HG03571 (cell line): ENCODE results near the gene HDDC3.
"Not testable (repeated sequence)": the region's sequence is repeated elsewhere in the genome, so short reads cannot be mapped to it uniquely, and the experiment has no call there.

Experiments
- ATAC-seq: cut with Tn5 transposase; IDR thresholded peaks from one replicate; pipeline ENCODE4 v1.9.1; 2021; ENCODE audit not compliant: unreplicated experiment

The HDDC3 gene

DNA sequence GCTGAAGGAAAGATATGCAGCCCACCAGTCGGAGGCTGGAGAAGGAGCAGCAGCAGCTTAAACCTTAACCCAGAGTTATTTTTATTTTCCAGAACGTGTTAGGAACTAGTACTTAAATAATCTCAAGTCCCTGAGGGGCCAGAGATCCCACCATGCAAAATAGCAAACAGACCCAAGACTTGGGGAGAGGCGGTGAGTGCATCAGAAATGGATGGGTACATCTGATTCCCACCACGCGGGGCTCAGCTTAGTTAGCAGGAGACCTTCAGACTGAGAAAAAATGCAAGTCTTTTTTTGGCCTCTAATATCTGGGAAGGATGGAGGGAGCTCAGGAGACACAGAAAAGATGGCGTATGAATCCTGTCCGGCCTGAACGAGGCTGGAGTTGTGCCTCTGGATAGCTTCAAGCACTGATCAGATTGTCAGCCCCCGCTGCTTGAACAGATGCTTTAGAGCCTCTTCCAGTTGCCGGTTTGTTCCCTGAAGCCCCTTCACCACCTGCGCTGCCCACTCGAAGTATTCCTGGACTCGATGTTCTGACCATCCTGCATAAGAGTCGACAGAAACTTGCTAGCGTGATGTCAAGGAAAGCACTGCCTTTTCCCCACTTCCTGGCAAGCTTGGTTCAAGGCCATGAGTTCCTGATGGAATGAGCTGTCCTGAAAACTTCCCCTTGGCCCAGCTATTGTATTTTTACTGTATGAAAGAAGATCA, 1.3 kb downstream of the HDDC3 start:
- no peak for ATAC-seq

DNA sequence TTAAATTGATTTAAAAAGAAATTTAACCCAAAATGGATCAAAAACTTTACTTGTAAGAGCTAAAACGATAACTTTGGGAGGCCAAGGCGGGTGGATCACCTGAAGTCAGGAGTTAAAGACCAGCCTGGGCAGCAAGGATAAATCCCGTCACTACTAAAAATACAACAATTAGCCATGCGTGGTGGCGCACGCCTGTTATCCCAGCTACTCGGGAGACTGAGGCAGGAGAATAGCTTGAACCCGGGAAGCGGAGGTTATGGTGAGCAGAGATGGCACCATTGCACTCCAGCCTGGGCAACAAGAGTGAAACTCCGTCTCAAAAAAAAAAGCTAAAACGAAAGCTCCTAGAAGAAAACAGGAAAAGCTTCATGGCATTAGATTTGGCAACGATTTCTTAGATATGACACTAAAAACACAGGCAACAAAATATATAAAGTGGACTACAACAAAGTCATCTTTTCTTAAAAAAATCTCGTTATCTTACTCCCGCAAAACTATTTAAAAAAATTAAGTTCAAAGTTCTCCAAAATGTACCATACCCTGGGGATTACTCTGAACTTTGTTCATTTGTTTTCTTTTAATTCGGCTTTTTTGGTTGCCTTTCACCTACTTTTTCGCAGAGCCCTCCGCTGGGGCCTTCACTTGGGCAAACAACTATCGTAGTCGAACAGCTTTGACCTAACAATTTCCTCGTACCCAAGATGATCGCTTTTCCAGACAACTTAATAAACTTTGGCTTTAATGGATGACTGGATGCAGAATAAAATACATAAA, 2.9 kb downstream of the HDDC3 start:
- no peak for ATAC-seq

DNA sequence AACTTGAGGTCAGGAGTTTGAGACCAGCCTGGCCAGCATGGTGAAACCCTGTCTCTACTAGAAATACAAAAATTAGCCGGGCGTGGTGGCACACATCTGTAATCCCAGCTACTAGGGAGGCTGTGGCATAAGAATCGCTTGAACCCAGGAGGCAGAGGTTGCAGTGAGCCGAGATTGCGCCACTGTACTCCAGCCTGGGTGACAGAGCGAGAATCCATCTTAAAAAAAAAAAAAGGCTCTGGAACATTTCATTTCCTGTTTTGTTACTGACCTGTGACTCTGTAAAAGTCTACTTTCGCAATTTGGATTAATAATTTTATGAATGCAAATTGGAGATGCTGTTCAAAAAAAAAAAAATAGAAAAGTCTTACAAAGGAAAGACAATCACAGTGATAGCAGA, 4.2 kb downstream of the HDDC3 start:
- not testable (repeated sequence) for ATAC-seq

DNA sequence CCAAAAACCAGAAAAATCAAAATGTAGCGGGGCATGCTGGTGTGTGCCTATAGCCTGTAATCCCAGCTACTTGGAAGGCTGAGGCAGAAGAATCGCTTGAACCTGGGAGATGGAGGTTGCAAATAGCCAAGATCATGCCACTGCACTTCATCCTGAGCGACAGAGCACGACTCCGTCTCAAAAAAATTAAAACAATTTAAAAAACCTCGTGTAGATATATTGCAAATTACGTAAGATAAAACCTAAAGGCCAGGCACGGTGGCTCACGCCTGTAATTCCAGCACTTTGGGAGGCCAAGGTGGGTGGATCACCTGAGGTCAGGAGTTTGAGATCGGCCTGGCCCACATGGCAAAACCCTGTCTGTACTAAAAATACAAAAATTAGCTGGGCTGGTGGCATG, 5.6 kb downstream of the HDDC3 start:
- ATAC-seq: not testable (repeated sequence)

DNA sequence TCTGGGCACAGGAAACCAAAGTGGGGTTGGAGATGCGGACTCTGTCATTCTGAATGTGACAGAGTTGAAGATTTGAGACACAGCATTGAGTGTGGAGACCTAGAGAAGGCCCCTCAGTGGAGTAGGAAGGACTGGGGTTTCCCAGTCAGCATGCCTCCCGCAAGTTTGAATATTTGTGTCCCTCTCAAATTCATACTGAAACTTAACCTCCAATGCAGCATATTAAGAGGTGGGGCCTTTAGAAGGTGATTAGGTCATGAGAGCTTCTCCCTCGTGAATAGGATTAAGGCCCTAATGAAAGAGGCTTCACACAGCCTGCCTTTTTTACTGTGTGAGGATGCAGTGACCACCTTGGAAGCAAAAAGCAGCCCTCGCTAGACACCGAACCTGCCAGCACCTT, 8.0 kb downstream of the HDDC3 start:
- ATAC-seq: peak; percentile 71

DNA sequence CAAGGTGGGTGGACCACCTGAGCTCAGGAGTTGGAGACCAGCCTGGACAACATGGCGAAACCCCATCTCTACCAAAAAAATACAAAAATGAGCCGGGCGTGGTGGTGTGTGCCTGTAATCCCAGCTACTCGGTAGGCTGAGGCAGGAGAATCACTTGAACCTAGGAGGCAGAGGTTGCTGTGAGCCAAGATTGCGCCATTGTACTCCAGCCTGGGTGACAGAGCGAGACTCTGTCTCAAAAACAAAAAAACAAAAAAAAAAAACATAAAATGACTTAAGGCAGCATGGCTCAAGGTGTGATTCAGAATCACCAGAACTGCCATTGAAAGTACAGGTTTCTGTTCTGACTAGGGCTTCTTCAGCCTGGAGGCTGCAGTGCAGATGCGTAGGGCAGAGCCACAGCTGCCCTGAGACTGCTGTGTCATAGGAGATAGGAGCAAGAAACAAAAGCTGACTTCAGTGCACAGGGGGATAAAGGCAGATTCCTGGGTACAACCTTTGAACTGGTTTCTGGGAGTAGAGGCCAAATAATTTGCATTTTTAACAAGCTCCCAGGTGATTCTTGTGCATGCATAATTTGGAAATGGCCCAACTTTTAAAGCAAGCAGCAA, 9.5 kb downstream of the HDDC3 start:
- ATAC-seq: not testable (repeated sequence)

DNA sequence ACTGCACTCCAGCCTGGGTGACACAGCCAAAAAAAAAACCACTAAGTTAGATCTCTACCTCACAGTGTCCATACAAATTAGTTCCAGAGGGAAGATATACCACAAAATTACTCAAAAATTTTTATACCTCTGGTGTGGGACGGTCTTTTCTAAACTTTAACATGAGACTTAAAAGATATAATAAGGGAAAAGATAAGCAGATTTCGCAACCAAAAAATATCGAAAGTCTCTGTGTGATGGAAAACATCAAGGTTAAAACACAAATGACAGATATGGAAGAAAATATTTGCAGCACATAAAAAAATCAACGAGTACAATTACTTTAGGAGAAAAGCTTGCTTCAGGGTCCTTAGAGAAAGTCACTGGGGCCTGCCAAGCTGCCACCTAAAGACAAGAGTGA, 10.5 kb downstream of the HDDC3 start:
- no peak for ATAC-seq

DNA sequence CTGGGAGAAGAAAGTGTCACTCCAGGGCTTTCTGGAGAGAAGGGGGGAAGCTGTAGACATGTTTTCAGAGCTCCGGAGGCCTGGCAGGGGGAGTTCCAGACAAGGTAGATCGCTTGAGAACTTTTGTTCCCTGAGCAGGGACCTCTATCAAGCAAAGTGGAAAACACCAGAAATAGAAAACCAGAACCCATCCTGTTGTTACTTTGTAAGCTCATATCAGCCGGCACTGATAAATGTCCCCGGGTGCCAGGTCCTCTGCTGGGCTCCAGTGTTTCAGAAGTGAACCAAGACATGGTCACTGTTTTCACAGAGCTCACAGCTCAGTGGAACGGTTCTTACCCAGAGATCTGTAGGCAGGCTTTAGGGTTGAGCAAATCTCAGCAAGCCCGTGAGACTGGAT, 13.5 kb downstream of the HDDC3 start:
- no peak for ATAC-seq

DNA sequence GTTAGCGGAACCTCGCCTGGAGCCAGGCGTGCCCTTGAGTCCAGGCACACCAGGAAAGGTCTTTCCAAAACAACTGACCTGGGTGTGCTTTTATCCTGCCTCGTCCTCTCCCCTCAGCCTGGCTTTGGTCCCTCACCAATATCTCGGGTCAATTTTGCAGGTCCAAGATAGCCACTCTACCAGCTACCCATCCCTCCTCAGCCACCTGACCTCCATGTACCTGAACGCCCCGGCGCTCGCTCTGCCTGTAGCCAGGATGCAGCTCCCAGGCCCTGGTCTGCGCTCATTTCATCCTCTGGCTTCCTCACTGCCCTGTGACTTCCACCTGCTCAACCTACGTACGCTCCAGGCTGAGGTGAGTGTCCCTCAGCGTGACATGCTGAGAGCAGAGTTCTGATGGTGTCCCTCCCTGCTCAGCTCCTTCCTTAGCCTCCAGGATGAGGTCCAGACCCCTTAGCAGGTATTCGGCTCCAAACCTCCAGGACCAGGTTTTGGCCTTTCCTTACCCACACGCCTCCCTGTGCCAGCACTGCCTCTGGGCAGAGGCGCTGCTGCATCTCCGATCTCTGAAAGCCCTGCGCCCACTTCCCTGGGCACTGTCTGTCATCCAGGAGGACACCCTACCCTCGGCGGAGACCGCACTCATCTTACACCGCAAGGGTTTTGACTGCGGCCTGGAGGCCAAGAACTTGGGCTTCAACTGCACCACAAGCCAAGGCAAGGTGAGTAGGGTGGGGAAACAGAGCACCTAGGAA, 14.1 kb downstream of the HDDC3 start:
- ATAC-seq: no peak

DNA sequence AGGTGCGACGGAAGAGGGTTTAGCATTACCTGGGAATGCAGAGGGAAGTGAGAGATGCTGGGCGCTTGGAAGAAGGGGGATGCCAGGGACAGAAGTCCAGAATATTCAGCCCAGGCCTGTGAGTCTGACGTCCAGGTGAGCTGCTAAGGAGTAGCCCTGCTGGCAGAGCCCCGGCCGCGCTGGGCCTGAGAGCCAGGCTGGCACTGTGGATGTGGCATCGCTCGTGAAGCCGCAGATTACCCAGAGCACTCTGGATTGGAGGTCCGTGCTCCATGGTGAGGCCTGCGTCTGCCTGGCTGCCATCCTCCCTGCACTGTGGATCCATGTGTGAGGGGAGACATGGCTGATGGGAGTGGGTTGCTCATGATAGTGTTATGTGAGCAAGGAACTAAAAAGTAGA, 14.8 kb downstream of the HDDC3 start:
- no peak for ATAC-seq

DNA sequence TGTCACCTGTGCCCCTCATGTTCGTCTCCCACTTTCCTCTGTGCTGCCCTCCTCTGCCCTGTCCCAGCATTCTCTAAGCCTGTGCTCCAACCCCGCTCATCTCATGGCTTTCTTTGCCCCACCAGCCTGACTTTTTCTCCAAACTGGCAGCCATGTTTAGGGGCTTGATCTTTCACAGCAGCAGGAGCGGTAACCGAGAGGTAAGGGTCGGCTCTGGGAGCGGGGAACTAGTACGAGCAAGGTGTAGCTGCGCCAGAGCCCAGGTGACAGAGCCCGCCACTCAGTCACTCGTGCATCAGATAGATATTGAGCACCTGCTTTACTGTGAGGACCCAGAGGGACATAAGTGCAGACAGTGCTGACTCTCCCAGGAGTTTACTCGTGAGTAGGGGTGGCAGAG, 15.9 kb downstream of the HDDC3 start:
- ATAC-seq: no peak

DNA sequence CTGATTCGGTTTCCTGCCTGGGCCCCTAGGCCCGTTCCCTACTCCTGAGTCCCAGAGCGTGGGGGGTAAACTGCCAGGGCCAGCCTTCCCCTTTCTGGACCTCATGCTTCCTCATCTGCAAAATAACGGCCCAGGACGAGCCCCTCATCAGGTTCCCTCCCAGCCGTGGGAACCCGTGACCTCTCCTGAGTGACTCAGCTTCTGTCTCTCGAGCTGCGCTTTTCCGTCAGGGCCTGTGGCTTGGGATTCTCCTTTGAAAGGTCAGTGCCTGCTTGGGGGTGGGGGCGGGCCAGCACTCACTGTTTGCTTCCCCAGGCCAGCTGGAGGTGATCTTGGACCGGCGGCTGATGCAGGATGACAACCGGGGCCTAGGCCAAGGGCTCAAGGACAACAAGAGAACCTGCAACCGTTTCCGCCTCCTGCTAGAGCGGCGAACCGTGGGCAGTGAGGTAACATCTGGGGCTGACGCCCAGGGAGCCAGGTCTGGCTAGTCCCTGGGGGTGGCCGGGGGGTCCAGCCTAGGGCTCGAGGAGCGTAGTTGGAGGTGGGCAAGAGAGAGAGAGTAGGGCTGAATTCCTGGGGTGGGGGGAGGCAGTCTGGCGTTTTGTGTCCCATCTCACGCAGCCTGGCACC, 16.4 kb downstream of the HDDC3 start:
- no peak for ATAC-seq

DNA sequence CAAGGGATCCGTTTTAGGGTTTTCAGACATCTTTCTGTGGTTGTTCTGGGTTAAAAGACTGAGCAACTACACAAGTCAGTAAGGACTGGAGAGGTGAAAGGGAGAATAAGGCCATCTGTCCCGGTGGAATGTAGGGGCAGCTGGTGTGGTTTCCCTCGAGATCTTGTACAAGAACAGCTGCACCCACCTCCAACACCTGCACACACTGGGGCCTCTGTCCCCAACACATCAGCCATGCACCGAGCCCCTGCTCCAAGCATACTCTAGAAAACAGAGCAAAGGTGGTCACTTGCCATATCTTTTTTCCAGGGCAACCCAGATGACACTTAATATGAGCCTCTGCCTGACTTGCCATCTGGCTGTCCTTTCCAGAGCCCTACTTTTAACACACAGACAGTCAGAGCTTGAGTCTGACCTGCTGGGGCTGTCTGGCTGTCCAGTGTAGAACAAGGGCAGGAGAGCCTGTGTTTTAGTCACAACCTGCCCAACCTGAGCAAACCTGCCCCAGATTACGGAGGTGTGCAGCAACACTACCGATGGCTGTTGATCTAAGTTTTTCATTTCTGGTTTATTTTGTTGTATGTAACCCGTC, 17.0 kb downstream of the HDDC3 start:
- no peak for ATAC-seq

DNA sequence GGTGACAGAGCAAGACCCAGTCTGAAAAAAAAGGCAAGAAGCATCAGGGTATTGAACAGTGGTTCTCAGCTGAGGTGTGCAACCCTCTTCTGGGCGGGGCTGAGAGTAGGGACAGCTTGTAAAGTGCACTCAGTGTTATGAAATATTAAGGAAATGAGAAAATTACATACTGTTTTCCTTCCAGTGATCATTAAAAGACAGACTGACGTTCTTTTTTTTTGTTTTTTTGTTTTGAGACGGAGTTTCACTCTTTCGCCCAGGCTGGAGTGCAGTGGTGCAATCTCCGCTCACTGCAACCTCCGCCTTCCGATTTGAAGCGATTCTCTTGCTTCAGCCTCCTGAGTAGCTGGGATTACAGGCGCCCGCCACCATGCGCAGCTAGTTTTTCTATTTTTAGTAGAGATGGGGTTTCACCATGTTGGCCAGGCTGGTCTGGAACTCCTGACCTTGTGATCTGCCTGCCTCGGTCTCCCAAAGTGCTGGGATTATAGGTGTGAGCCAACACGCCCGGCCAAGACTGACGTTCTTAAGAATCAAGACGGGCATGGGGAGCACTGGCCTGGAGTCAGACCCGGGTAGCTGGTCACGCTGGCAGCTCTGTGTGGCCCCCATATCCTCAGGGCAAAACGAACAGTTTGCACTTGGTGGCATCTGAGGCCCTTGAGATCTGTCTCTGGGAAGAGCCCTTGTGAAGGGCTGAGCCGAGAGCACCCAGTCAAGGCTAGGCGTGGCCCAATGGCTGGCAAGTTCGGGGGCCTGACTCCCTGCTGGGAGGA, 17.9 kb downstream of the HDDC3 start:
- no peak for ATAC-seq

DNA sequence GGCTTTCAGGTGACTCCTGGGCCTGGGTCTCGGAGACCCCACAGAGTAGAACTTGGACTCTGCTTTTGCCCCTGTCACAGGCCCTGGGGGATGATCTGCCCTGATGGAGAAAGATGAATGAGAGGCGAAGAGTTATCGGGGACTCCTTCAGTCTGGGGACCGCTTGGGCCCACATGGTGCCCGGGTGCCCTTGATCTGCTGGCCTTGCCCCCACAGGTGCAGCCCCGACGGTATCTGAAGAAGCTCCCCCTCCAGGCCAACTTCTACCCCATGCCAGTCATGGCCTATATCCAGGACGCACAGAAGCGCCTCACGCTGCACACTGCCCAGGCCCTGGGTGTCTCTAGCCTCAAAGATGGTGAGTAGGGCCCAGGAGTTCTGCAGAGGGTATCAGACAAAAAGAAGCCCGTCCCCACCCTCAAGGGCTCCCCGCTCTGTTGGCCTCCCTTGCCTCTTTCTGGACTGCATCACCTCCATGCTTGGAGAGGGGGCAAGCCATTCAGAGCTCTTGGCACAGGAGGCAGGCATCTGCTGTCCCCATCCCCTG, 18.9 kb downstream of the HDDC3 start:
- ATAC-seq: no peak

DNA sequence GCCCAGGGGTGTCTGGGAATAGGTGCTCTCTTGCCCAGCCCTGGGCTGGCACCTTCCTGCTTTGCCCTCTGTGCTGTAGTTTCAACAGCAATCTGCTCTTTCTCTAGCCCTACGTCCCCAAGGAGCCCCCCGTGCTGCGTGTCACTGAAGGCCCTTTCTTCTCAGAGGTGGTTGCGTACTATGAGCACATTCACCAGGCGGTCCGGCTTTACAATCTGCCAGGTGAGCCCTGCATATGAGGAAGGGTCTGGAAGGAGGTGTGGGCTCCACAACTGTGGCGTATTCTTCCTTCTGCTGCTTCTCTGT, 19.6 kb downstream of the HDDC3 start:
- ATAC-seq: no peak

DNA sequence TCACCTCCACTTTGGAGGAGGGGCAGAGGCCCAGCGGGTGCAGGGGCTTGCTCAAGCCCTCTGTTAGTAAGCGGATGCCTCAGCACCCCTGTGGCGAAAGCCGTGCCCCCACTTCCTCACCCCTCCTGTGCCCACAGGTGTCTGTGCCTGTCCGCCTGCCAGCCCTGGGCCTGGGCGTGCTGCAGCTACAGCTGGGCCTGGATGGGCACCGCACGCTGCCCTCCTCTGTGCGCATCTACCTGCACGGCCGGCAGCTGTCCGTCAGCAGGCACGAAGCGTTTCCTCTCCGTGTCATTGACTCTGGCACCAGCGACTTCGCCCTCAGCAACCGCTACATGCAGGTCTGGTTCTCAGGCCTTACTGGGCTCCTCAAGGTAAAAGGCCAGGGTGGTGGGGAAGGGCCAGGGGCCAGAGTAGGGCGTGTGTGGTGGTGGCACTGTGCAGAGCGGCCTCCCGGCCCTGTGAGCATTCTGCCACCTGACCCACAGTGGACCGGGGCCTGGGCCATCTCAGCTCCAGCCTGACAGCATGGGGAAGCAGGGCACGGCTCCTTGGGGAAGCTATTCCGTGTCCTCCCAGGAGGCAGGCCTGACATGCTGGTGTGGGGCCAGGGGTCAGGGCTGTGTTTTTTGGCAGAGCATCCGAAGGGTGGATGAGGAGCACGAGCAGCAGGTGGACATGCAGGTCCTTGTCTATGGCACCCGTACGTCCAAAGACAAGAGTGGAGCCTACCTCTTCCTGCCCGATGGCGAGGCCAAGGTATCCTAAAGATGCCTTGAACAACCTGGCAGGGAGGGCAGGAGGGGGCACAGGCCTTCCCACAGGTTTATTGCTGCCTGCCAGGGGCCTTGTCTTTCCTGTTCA, 20.2 kb downstream of the HDDC3 start:
- no peak for ATAC-seq

DNA sequence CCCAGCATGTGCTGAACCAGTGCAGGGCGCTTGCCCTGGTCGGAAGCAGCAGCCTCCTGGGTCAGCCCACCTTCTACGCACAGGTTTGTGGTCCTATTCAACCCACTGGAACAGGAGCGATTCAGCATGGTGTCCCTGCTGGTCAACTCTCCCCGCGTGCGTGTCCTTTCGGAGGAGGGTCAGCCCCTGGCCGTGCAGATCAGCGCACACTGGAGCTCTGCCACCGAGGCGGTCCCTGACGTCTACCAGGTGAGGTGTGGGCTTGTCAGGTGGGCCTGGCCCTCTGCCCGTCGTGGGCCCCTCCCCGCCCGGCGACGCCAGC, 21.1 kb downstream of the HDDC3 start:
- ATAC-seq: no peak
